COLO829 (cell line): Measurements from ENCODE around the gene KCNMB4.

Experiments
- DNase-seq: peaks from one replicate; pipeline ENCODE4 v3.0.0; 2012; ENCODE audit warnings: low spot score

The KCNMB4 gene

GRCh38 chr12:70365648-70366518 is at the start of gene KCNMB4:
TSS of gene KCNMB4 (plus strand) at chr12:70366290. CDS start at chr12:70366735, 445 bp downstream.
- DNase-seq = no peak

GRCh38 chr12:70317781-70318180 is 48.3 kb upstream of the KCNMB4 start:
- DNase-seq = no peak

- no peak for DNase-seq
These were observed 46.5 kb upstream of the KCNMB4 start for GRCh38 chr12:70319605-70320004.

GRCh38 chr12:70321191-70321590 is 44.9 kb upstream of the KCNMB4 start:
- no peak for DNase-seq

- DNase-seq = no peak
These were observed 38.5 kb upstream of the KCNMB4 start for GRCh38 chr12:70327541-70327940.

GRCh38 chr12:70329728-70330127 is 36.4 kb upstream of the KCNMB4 start:
- no peak for DNase-seq

GRCh38 chr12:70330158-70330557 is 35.9 kb upstream of the KCNMB4 start:
- DNase-seq = no peak

GRCh38 chr12:70332236-70332635 is 33.9 kb upstream of the KCNMB4 start:
- no peak for DNase-seq

GRCh38 chr12:70334742-70335141 is 31.3 kb upstream of the KCNMB4 start:
- no peak for DNase-seq

GRCh38 chr12:70338531-70338930 is 27.6 kb upstream of the KCNMB4 start:
- DNase-seq = no peak

GRCh38 chr12:70351076-70351475 is 15.0 kb upstream of the KCNMB4 start:
- DNase-seq = no peak

GRCh38 chr12:70353780-70354660 is 12.1 kb upstream of the KCNMB4 start:
- DNase-seq = no peak

- no peak for DNase-seq
These were observed 11.3 kb upstream of the KCNMB4 start for GRCh38 chr12:70354787-70355186.

- no peak for DNase-seq
These were observed 10.1 kb upstream of the KCNMB4 start for GRCh38 chr12:70355972-70356371.

GRCh38 chr12:70359458-70360197 is 6.5 kb upstream of the KCNMB4 start:
- no peak for DNase-seq

- DNase-seq = no peak
These were observed 5.9 kb upstream of the KCNMB4 start for GRCh38 chr12:70360218-70360617.

- DNase-seq = no peak
These were observed 1.2 kb upstream of the KCNMB4 start for GRCh38 chr12:70364695-70365397.

- DNase-seq = no peak
These were observed 767 bp upstream of the KCNMB4 start for GRCh38 chr12:70365398-70365647.

GRCh38 chr12:70366581-70367257 is 629 bp downstream of the KCNMB4 start:
- no peak for DNase-seq

GRCh38 chr12:70367258-70368141 is 1.4 kb downstream of the KCNMB4 start:
- DNase-seq = no peak
